ENCODE results near the gene PHACTR1.
A peak's percentile ranks its signal among the peaks of the same experiment; 100 is the strongest.

Gene PHACTR1

GRCh38 chr6:13274707-13275434 is 558.3 kb downstream of the PHACTR1 start:
- DNase-seq (ENCODE audit: low read depth in 2 of 2, low spot score in 1 of 2), result no peak

GRCh38 chr6:13275435-13275989 is 558.9 kb downstream of the PHACTR1 start:
- DNase-seq (ENCODE audit: low read depth in 2 of 2, low spot score in 1 of 2), result no peak

- no peak for DNase-seq (ENCODE audit: low read depth in 2 of 2, low spot score in 1 of 2)
Measured at GRCh38 chr6:13277231-13277630, 560.7 kb downstream of the PHACTR1 start.

GRCh38 chr6:13278164-13278563 is 561.6 kb downstream of the PHACTR1 start:
- peak in 1 of 2 donors; percentile 10 for DNase-seq (ENCODE audit: low read depth in 2 of 2, low spot score in 1 of 2)

GRCh38 chr6:13278991-13279390 is 562.4 kb downstream of the PHACTR1 start:
- no peak for DNase-seq (ENCODE audit: low read depth in 2 of 2, low spot score in 1 of 2)

GRCh38 chr6:13280254-13280653 is 563.7 kb downstream of the PHACTR1 start:
- no peak for DNase-seq (ENCODE audit: low read depth in 2 of 2, low spot score in 1 of 2)

GRCh38 chr6:13281686-13282085 is 565.1 kb downstream of the PHACTR1 start:
- no peak for DNase-seq (ENCODE audit: low read depth in 2 of 2, low spot score in 1 of 2)

- no peak for DNase-seq (ENCODE audit: low read depth in 2 of 2, low spot score in 1 of 2)
Measured at GRCh38 chr6:13282393-13283069, 566.0 kb downstream of the PHACTR1 start.

- DNase-seq (ENCODE audit: low read depth in 2 of 2, low spot score in 1 of 2), result no peak
Measured at GRCh38 chr6:13283331-13283730, 566.8 kb downstream of the PHACTR1 start.

- DNase-seq (ENCODE audit: low read depth in 2 of 2, low spot score in 1 of 2), result no peak
Measured at GRCh38 chr6:13284646-13285045, 568.1 kb downstream of the PHACTR1 start.

- DNase-seq (ENCODE audit: low read depth in 2 of 2, low spot score in 1 of 2), result no peak
Measured at GRCh38 chr6:13285705-13286104, 569.1 kb downstream of the PHACTR1 start.

- no peak for DNase-seq (ENCODE audit: low read depth in 2 of 2, low spot score in 1 of 2)
Measured at GRCh38 chr6:13286181-13286580, 569.6 kb downstream of the PHACTR1 start.

GRCh38 chr6:13287104-13287503 is 570.5 kb downstream of the PHACTR1 start:
- DNase-seq (ENCODE audit: low read depth in 2 of 2, low spot score in 1 of 2), result no peak

- DNase-seq (ENCODE audit: low read depth in 2 of 2, low spot score in 1 of 2), result no peak
Measured at GRCh38 chr6:13288481-13288880, 571.9 kb downstream of the PHACTR1 start.

- DNase-seq (ENCODE audit: low read depth in 2 of 2, low spot score in 1 of 2), result no peak
Measured at GRCh38 chr6:13288969-13289391, 572.4 kb downstream of the PHACTR1 start.

- DNase-seq (ENCODE audit: low read depth in 2 of 2, low spot score in 1 of 2), result no peak
Measured at GRCh38 chr6:13289789-13290318, 573.3 kb downstream of the PHACTR1 start.

GRCh38 chr6:13290335-13290734 is 573.8 kb downstream of the PHACTR1 start:
- DNase-seq (ENCODE audit: low read depth in 2 of 2, low spot score in 1 of 2), result no peak

GRCh38 chr6:13292774-13293173 is 576.2 kb downstream of the PHACTR1 start:
- no peak for DNase-seq (ENCODE audit: low read depth in 2 of 2, low spot score in 1 of 2)

GRCh38 chr6:13294499-13295069 is 578.0 kb downstream of the PHACTR1 start:
- DNase-seq (ENCODE audit: low read depth in 2 of 2, low spot score in 1 of 2), result no peak

GRCh38 chr6:13295576-13295975 is 579.0 kb downstream of the PHACTR1 start:
- DNase-seq (ENCODE audit: low read depth in 2 of 2, low spot score in 1 of 2), result no peak

- no peak for DNase-seq (ENCODE audit: low read depth in 2 of 2, low spot score in 1 of 2)
Measured at GRCh38 chr6:13296536-13296997, 580.0 kb downstream of the PHACTR1 start.

- no peak for DNase-seq (ENCODE audit: low read depth in 2 of 2, low spot score in 1 of 2)
Measured at GRCh38 chr6:13297391-13297790, 580.8 kb downstream of the PHACTR1 start.
